ENCODE data around the gene LPAR2.
"Not testable (repeated sequence)": the region's sequence is repeated elsewhere in the genome, so short reads cannot be mapped to it uniquely, and the experiment has no call there.

The LPAR2 gene

DNA sequence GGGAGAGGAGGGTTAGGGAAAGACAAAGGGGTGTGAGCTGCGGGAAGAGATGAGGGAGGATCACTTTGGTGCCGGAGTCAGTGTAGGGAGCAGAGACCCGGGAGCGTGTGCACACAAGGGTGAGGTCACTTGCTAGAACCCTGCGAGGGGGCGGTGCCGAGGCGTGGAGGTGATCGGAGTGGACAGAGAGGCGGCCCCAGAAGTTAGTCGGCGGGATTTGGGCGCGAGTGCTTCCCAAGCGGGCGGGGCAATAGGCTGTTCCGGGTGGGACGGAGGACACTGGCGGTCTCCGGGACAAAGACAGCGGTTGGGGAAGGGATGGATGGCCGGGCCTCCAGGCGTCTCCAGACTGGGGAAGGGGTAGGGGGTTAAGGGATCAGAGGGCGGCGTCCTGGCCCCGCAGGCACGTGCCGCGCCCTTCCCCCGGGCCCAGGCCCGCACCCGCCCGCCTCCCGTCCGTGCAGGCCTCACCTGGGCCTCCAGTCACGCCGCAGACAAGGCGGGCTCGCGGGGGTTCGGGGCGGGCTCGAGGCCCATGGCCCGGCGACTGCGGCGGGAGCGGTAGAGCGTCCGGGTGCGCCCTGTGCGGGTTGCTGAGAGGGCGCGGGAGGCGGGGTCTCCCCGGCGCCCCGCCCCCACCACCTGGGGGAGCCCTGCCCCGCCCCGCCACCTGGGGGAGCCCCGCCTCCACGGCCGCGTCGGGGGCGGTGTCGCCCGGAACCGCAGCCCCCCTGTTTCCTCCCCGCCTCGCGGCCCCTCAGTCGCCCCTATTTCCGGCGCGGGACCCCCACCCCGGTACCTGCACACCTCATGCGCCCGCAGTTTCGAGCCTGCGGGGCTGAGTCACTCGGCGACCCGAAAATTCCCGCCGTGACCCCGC lies at the start of gene LPAR2:
Gene LPAR2 (minus strand): TSS at position 600 of the 880 bp plus-strand sequence. CDS start 945 bp downstream, outside the sequence.
- peak; percentile 53 for DNase-seq

DNA sequence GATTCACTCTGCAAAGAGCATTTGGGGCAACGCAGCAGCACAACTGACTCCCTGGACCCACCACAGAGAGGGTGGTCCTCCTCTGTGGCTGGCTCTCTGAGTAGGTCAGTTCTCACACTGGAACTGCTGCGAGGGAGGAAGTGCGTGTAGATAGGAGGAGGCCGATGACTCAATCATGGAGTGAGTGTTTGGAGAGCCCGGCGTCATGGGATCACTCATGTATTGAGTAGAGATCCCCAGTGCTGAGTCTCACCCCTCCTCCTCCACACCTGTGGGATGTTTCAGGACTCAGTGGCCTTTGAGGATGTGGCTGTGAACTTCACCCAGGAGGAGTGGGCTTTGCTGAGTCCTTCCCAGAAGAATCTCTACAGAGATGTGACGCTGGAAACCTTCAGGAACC lies 49.6 kb upstream of the LPAR2 start:
- DNase-seq = no peak

DNA sequence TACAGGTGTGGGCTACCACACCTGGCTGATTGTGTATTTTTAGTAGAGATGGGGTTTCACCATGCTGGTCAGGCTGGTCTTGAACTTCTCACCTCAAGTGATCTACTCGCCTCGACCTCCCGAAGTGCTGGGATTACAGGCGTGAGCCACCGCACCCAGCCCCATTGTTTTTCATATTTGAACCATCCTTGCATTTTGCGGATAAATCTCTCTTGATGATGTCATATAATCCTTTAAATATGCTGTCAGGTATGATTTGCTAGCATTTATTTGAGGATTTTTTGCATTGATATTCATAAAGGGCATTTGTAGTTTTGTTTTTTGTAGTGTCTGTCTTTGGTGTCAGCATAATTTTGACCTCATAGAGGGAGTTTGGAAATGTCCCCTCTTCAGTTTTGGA lies 46.3 kb upstream of the LPAR2 start:
- DNase-seq = no peak

DNA sequence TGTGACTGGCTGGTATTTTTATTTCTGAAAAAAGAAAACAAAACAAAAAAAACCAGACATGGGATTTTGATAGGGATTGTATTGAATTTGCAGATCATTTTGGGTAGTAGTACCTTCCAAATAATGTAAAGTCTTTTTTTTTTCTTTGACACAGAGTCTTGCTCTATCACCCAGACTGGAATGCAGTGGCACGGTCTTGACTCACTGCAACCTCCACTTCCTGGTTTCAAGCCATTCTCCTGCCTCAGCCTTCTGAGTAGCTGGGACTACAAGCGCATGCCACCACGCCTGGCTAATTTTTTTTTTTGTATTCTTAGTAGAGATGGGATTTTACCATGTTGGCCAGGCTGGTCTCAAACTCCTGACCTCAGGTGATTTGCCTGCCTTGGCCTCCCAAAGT lies 44.8 kb upstream of the LPAR2 start:
- DNase-seq = no peak

DNA sequence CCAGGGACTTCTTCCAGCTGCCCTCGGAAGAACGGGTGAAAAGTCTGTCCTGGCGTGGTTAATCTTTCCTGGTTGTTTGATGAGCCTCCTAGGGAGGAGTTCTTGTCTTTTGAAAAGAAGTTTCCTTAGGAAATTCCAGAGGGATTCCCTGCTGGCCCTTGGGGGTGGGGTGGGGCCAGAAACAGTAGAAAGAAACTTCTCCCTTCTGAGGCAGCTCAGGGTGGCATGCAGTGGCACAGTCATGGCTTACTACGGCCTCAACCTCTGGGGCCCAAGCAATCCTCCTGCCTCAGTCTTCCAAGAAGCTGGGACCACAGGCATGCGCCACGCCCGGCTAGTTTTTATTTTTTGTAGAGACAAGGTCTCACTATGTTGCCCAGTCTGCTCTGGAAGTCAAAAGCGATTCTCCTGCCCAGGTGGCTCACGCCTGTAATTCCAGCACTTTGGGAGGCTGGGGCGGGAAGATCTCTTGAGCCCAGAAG lies 42.1 kb upstream of the LPAR2 start:
- no peak for DNase-seq

DNA sequence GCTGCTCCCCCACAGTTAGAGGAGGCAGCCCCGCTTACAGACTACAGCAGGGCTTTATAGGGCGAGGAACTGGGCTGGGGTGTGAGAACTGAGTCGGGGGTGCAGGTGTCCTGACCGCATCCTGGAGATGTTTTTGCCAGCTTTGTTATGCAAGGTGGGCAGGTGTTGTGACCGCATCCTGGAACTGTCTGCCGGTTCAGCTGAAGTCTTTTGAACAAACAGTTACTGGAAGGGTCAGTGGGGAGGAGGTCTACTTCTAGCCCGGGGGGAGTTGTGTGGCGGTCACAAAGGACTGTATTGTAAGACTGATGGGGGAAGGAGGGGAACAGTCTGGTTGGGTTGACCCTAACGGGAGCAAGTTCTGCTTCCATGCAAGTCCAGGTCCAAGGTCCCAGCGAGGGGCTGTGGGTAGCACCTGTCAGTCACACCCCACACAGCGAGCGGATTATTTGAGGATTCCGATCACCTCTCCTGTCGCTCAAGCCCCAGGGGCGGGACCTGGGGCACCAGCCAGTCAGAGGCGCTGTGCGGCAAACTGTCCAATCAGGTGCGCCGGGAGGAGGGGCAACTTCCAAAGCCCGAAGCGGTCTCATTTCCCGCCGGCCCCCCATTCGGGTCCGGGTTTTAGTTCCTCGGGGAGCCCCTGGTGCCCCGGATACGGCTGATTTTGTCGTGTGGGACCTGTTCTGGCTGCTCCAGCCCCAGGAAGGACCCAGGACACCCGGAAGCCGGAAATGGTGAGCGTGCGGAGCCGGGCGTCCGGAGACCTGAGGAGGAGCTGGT lies 40.4 kb upstream of the LPAR2 start, which contains the start of gene ZNF101:
Gene ZNF101 (plus strand): TSS at position 610 of the 783 bp plus-strand sequence. CDS start 125 bp downstream, at position 735.
- peak; percentile 81 for DNase-seq

DNA sequence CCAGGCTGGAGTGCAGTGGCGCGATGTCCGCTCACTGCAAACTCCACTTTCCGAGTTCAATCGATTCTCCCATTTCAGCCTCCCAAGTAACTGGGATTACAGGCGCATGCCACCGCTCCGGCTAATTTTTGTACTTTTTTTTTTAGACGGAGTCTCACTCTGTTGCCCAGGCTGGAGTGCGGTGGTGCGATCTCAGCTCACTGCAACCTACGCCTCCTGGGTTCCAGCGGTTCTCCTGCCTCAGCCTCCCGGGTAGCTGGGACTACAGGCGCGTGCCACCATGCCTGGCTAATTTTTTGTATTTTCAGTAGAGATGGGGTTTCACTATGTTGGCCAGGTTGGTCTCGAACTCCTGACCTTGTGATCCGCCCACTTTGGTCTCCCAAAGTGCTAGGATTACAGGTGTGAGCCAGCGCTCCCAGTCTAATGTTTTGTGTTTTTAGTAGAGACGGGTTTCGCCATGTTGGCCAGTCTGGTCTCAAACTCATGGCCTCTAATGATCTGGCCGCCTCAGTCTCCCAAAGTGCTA lies 37.5 kb upstream of the LPAR2 start:
- DNase-seq = not testable (repeated sequence)

DNA sequence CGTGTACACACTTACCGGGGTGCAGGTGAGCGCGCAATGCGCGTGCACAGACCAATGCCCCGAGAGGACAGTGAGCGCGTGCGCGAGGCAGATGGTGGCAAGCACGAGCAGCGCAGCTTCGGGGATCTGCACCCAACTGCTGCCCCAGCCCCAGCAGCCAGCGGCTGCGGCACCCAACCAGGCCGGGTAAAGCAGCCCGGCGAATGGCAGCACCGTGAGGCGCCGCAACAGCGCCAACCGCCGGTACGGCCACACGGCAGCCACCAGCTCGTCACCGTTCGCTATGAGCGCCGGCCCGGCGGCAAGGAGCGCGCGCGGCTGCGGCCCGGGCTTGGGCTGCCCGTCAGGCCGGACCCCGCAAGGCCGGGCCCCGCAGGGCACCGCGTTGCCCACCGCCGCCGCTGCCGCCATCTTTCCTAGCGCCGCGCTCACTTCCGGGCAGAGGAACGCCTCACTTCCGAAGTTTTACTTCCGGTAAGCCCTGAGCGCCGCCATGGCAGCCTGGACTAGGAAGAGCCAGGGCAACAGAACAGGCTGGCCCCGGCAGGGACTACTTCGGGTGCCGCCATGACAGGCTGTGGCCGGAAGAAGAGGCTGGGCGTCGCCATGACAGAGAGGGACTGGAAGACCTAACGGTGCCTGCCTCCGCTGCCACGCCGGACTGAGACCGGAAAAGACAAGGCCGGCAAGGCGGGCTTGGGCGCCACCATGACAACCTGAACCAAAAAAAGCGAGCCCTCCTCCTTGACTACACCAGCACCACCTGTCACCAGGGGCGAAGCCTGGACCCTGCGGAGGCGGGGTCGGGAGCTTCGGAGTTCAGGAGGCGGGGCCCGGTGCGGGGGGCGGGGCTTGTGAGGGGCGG lies 35.5 kb upstream of the LPAR2 start, which contains the start of gene ATP13A1:
Gene ATP13A1 (minus strand): TSS at position 421 of the 865 bp plus-strand sequence. CDS start 10 bp downstream, at position 411.
- peak; percentile 99 for DNase-seq

DNA sequence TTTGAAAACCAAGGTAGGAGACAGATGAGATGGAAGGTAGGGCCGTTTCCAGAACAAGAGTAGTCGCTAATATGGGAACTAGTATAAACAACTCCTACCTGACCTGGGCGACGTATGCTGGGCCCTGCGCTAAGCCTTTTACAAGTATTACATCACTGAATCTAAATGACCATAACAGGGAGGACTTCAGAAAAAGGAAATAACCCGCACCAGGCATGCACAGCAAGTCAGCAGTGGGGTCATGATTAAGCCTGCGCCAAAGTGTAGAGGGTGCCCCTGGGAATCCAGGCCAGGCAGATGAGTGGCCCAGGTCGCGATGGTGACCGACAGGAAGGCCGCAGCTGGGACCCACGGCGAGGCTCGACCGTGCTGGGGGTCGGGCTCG lies 34.8 kb upstream of the LPAR2 start:
- DNase-seq = peak; percentile 16

DNA sequence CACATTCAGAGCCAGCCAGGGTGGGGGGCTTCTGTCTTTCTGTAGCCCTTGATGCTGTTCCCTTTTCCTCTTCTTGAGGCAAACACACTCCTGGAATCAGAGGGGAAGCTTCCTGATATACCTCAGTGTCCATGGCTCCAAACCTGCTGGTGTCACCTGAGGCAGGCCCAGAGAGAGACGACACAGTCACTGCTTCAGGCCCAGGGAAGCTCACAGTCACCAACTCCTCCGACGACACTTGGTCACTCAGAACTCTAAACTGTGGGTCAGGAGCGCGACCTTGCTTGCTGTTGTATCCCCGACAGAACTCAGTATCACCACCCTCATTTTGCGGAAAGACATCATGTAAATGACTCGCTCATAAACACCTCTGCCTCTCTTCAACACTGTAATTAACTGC lies 34.3 kb upstream of the LPAR2 start:
- no peak for DNase-seq

DNA sequence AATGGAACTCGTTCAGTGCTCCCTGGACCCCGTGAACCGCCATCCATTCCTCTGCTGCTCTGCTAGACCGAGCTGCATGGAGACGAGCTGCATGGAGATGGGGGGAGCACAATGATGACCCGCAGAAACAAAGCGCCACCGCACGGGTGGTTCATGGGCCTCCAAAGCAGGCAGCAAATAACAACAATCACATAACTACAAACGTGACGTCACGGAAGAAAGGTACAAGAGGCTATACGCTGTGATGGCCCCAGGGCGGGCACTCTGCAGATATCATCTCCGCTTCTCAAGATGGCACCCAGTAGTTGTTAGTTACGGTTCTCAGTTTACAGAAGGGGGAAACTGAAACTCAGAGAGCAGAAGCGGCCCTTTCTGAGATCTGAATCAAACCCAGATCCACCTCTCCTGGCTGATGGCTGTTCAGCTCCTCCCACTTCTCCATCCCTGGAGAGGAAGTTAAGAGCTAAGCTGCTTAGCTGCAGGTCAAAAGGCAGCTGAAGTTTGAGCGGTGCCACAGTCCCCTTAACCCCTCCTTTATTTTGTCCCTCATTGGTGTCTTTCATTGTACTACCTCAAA lies 33.7 kb upstream of the LPAR2 start:
- no peak for DNase-seq

DNA sequence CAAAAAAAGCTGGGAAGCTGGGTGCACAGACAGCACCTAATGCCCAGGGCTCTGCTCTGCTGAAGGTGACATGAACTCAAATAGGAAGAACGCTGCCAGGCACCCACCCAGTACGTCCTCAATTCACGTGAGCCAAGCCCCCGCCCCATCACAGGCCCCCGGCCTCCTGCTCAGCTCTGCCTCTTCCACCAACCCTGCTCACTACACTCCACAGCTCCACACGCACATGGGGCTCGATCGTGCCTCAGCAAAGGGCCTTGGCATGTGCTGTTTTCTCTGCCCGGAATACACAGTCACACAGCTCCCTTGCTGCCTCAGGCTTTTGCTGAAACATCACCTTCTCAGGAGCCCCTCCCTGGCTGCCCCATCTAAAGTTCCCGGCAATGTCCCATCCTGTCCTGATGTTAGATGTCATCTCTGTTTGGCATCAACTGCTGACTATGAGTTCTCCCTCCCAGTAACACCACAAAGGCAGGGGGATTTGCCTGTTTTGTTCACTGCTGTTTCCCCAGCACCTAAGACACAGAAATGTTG lies 33.2 kb upstream of the LPAR2 start:
- DNase-seq = no peak

DNA sequence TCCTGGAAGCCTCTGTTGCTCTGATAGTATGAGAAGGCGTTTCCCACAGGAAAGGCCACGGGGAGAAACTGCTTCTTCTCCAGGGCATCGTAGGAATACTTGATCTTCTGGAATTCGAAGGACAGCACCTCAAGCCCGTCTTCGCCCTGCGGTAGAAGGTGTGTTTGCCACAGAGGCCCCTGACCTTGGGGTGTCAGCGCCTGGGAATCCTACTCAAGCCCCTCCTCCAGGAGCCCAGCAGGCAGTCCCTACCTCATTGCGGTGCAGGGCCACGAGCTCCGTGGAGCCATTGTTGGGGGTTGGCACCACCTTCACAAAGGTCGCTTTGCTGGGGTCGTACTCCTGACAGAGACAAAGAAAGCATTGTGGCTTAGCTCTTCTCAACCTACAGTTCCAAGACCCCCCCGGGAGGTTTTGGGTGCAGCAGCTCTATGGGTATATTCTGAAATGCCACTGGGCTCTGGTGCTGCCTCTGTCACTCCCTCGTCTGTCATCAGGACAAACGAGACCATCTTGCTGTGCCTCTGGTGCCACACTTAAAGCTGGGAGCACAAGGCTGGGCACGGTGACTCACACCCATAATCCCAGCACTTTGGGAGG lies 31.7 kb upstream of the LPAR2 start:
- no peak for DNase-seq

DNA sequence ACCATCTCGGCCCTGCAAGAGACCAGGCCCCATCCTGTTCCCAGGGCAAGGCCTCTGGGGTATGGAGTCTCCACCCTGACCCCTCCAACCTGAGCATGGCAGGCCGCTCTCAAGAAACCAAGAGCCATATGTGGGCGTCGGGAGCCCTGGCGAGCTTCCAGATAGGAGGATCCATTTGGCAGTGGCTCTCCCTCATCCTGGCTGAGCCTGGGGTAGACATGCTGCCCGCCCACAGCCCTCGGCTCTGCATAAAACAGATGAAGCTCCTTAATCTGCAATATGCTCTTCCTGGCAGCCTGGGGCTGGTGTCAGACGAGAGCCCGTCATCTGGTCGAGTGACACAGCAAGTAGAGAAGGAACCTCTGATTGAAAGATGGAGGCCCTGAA lies 29.4 kb upstream of the LPAR2 start:
- DNase-seq = no peak

DNA sequence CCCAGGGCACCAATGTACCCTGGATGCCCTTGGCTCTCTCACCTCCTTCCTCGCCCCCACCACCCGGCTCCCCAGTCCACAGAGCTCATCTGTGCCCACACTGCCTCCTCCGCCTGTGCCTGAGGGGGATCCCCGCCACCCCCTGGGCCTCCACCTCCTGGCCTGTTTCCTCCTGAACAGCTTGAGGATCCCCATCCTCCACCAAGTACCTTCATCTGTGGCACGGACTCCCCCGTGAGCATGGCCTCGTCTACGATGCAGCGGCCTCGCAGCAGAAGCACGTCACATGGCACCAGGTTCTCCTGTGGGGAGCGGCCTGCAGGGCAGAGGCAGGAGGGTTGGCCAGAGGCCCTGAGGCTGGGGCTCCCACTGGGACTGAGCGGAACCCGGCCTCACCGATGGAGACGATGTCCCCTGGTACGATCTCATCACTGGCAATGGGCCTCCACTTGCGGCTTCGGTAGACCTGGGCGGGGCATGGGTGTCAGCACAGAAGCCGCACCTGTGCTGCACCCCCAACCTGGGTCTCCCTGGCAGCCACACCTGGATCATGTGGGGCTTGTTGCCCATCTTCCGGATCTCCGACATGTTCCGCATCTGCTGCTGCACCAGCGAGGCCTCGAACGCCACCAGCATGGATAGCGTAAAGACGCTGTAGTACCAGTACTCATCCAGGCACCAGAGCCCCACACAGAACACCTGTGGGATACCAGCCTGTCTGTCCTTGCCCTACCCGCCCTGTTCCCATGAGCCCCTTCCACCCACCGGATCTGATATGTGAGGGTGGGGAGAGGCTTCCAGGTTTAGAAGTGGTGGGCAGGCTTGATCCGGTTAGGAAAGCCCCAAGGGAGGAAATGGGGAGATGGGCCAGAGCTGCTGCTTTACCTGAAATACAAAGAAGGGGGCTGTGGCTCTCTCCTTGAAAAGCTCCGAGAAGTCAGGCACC lies 28.7 kb upstream of the LPAR2 start:
- DNase-seq = no peak

DNA sequence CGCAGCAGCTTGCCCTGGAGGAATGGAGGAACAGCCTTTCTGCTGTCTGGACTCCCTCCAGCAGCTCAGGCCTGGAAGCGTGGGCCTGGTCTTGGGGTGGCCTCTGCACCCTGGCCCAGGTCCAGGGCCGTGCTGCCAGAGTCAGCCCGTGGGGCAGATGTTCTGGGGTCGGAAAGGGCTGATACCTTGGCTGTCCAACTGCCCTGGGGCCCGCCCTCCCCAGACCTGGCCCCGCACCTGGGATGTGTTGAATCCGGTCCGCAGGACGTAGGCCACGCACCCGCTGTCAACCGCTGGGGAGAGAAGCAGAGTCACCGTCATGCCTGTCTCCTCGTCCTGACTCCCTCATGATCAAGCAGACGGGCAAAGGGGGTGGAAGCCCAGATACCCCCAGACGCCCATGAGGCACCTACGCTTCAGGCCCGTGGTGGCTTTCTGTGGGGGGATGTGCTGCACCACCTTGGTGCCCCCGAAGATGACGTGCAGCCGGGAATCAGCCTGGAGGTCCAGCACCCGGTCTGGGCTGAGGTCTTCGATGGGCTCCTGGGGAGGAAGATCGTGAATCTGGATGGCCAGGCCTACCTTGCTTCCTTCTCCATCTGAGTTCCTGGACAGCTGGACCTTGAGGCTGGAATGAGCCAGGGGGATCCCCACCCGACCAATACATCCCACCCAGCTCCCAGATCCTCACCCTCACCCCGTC lies 27.8 kb upstream of the LPAR2 start:
- DNase-seq = no peak

DNA sequence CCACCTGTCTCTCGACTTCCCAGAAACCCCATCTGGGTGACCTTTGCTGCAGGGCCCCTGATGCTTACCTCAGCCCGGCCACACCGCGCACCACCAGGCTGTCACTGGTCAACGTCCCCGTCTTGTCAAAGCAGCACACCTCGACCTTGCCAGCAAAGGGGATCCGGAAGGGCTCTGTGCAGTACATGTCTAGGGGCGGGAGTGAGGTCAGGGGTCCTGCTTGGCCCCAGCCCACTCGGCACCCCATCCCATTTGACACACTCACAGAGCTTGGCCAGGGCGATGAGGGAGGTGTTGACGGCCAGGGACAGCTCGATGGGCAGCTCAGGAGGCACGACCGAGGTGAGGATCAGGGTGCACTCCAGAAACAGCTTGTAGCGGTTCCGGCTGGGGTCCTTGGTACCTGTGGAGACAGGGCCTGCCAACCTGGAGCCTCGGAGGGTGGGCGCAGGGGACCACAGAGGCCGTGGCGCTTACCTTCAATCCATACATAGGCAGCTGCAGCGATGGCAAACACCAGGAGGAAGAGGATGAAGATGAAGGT lies 27.1 kb upstream of the LPAR2 start:
- no peak for DNase-seq

DNA sequence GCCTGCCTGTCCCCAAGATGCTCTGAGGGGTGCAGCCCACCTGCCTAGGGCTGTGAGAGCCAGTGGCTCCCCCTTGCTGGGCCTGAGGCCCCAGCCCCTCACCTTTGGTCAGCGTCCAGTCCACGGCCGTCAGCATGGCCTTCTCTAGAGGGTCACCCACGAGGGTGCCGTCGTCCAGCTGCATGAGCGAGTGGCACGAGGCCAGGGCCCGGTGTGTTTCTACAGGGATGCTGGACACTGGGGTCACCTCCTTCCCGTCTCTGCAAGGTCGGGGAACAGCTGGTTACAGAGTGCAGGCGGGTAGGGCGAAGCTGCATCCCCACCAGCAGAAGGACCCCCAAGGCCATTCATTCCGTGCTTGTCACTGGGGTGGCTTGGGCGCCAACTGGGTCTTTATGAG lies 26.4 kb upstream of the LPAR2 start:
- no peak for DNase-seq

DNA sequence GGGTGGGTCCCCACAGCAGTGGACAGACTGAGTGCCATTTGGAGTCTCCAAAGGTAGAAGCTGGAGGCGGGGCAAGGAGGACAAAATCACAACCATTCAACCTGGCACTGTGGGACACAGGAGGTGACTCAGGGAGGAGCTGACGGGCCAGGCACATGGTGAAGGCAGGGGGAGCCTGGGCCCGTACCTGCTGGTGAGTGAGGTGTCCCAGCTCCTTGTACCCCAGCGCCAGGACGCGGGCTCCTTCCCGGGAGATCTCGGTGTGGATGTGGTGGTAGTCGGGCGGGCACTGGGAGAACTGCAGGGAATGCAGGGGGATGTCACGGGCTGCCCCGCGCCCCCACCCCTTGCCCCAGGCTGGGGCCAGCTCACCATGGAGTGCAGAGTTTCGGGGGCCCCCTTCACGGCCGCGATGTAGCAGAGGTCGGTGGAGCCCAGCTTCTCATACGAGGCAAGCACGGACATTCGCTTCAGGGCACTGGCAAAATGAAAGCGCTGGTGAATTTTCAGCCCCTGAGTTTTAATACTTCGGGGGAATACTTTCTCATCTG lies 25.7 kb upstream of the LPAR2 start:
- DNase-seq = no peak

All from DMS79 (cell line).